ENCODE data around the gene TRPM2. TPM values are rescaled to one million over a fixed set of nuclear protein-coding genes. Genes with fewer than 3 reads are reported as not detected.

The TRPM2 gene
- total and polyA plus RNA-seq, 2 donors (not counting 3 experiments of a cell fraction or from before 2014, with no cell fraction given): not detected

DNA sequence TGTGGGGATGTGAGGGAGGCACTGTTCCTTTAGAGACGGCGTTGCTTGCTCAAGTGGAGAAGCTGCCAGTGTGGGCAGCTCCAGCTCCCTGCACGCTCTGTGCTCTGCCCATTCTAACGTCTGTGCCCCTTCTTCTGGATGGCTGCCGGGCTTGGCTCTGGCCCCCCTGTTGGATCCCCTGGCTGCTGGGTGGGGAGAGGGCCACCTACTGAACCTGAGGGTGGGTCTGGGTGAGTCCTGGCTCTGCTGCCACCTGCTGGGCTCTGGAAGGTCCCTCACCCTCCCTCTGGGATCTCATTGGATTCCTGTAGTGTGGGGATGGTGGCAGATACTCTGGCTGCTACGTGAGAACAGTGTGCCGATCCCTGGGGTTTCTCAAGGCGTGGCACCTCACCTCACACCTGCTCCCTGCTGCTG, 48.5 kb upstream of the TRPM2 start:
- H3K27ac ChIP-seq (ENCODE audit: insufficient read depth, low read depth, low read length): peak overlapping the region; percentile 35
- no TSS peak for BruUV-seq (replicated peaks)
- no peak overlapping the region for H2AFZ ChIP-seq (ENCODE audit: low read depth, low read length)
- no peak overlapping the region for H3K4me3 ChIP-seq (replicated peaks in 1 of 3; ENCODE audit: insufficient read depth in 1 of 3, low read depth in 1 of 3, low read length in 3 of 3)
- peaks cover 45% of the 10 kb centered on the region for H3K79me2 ChIP-seq (ENCODE audit: control insufficient read depth, insufficient read depth, low read length)
- no peaks in the 10 kb centered on the region for H3K9me3 ChIP-seq (replicated peaks; ENCODE audit: control insufficient read depth, insufficient read depth, low read length)
- H3K9me1 ChIP-seq (replicated peaks; ENCODE audit: control insufficient read depth, extremely low read depth, insufficient read depth, low read length): no peaks in the 10 kb centered on the region
- intact Hi-C loops (cut with micrococcal nuclease) (no loop called here), dilution Hi-C loops (cut with MboI; ENCODE audit: extremely low pct_ligation_motif_present, low sequenced_read_pairs) (no loop called here)
- no peak overlapping the region for H3K4me2 ChIP-seq (ENCODE audit: insufficient read depth, low read length)
- no peaks in the 10 kb centered on the region for H3K27me3 ChIP-seq (ENCODE audit: control insufficient read depth in 2 of 2, insufficient read depth in 2 of 2, low read length in 2 of 2)
- DNase-seq (ENCODE audit: low read depth, low spot score): peak; percentile 53
- POLR2A ChIA-PET: no interaction called here
- TF ChIP-seq POLR2AphosphoS5 (IDR thresholded peaks at IDR 0.05; ENCODE audit: insufficient read depth, low read depth, low read length): no peak
- TF ChIP-seq, protein P1, sequence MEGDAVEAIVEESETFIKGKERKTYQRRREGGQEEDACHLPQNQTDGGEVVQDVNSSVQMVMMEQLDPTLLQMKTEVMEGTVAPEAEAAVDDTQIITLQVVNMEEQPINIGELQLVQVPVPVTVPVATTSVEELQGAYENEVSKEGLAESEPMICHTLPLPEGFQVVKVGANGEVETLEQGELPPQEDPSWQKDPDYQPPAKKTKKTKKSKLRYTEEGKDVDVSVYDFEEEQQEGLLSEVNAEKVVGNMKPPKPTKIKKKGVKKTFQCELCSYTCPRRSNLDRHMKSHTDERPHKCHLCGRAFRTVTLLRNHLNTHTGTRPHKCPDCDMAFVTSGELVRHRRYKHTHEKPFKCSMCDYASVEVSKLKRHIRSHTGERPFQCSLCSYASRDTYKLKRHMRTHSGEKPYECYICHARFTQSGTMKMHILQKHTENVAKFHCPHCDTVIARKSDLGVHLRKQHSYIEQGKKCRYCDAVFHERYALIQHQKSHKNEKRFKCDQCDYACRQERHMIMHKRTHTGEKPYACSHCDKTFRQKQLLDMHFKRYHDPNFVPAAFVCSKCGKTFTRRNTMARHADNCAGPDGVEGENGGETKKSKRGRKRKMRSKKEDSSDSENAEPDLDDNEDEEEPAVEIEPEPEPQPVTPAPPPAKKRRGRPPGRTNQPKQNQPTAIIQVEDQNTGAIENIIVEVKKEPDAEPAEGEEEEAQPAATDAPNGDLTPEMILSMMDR (IDR thresholded peaks at IDR 0.05; ENCODE audit: extremely low read depth in 1 of 2, insufficient read depth in 1 of 2, low read depth in 1 of 2, low read length in 2 of 2): peak; percentile 74 to 88
- H3K36me3 ChIP-seq (ENCODE audit: control insufficient read depth in 2 of 2, extremely low read depth in 1 of 2, insufficient read depth in 2 of 2, low read length in 2 of 2): peaks cover 0 to 11% of the 10 kb centered on the region in 2 experiments
- H3K9ac ChIP-seq (replicated peaks; ENCODE audit: extremely low read depth, insufficient read depth, low read length): no peak overlapping the region
- H3K4me1 ChIP-seq (ENCODE audit: control insufficient read depth, extremely low read depth, insufficient read depth, low read length): peaks cover 20% of the 10 kb centered on the region
- peak; percentile 79 for FAIRE-seq
- CTCF ChIA-PET: interaction anchor here (1.2 to 2.4 kb wide), 4 partner anchors 10 to 488 kb away, joined by 3 to 7 read pairs (median 5); no protein-coding TSS in a partner anchor
- H4K20me1 ChIP-seq (replicated peaks; ENCODE audit: control insufficient read depth, extremely low read depth, insufficient read depth, low read length): no peaks in the 10 kb centered on the region

- Histone ChIP-seq H3K4me2 (ENCODE audit: insufficient read depth, low read length) (no peak overlapping the region), H3K9me1 (replicated peaks; ENCODE audit: control insufficient read depth, extremely low read depth, insufficient read depth, low read length) (no peaks in the 10 kb centered on the region), H4K20me1 (replicated peaks; ENCODE audit: control insufficient read depth, extremely low read depth, insufficient read depth, low read length) (no peaks in the 10 kb centered on the region), H2AFZ (ENCODE audit: low read depth, low read length) (no peak overlapping the region), H3K79me2 (ENCODE audit: control insufficient read depth, insufficient read depth, low read length) (peaks cover 42% of the 10 kb centered on the region), H3K27me3 (ENCODE audit: control insufficient read depth in 2 of 2, insufficient read depth in 2 of 2, low read length in 2 of 2) (no peaks in the 10 kb centered on the region), H3K9ac (replicated peaks; ENCODE audit: extremely low read depth, insufficient read depth, low read length) (no peak overlapping the region), H3K9me3 (replicated peaks; ENCODE audit: control insufficient read depth, insufficient read depth, low read length) (no peaks in the 10 kb centered on the region), H3K27ac (ENCODE audit: insufficient read depth, low read depth, low read length) (peak overlapping the region; percentile 35), H3K36me3 (ENCODE audit: control insufficient read depth in 2 of 2, extremely low read depth in 1 of 2, insufficient read depth in 2 of 2, low read length in 2 of 2) (peaks cover 5 to 15% of the 10 kb centered on the region in 2 experiments), H3K4me3 (replicated peaks in 1 of 3; ENCODE audit: insufficient read depth in 1 of 3, low read depth in 1 of 3, low read length in 3 of 3) (no peak overlapping the region), H3K4me1 (ENCODE audit: control insufficient read depth, extremely low read depth, insufficient read depth, low read length) (peaks cover 20% of the 10 kb centered on the region)
- peak; percentile 11 for DNase-seq (ENCODE audit: low read depth, low spot score)
- intact Hi-C loops (cut with micrococcal nuclease) (no loop called here), dilution Hi-C loops (cut with MboI; ENCODE audit: extremely low pct_ligation_motif_present, low sequenced_read_pairs) (no loop called here)
- no TSS peak for BruUV-seq (replicated peaks)
- CTCF ChIA-PET: interaction anchor here (1.4 to 2.4 kb wide), 3 partner anchors 11 to 488 kb away, joined by 4 to 7 read pairs (median 6); no protein-coding TSS in a partner anchor
- POLR2A ChIA-PET: no interaction called here
- FAIRE-seq: no peak
- TF ChIP-seq, protein P2, sequence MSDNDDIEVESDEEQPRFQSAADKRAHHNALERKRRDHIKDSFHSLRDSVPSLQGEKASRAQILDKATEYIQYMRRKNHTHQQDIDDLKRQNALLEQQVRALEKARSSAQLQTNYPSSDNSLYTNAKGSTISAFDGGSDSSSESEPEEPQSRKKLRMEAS (IDR thresholded peaks at IDR 0.05; ENCODE audit: insufficient read depth, insufficient read length): no peak
- TF ChIP-seq EZH2 (IDR thresholded peaks at IDR 0.05; ENCODE audit: borderline replicate concordance, low read depth, low read length, severe bottlenecking) (no peak), POLR2AphosphoS5 (IDR thresholded peaks at IDR 0.05; ENCODE audit: insufficient read depth, low read depth, low read length) (no peak), POLR2A (IDR thresholded peaks at IDR 0.05; ENCODE audit: low read depth, low read length) (no peak), FOS (IDR thresholded peaks at IDR 0.05; ENCODE audit: borderline replicate concordance, insufficient read depth, low read length) (no peak), GATA2 (IDR thresholded peaks at IDR 0.05; ENCODE audit: insufficient read depth, insufficient read length, low read depth, low read length) (no peak), MYC (IDR thresholded peaks at IDR 0.05; ENCODE audit: low read depth, low read length) (no peak), JUN (IDR thresholded peaks at IDR 0.05; ENCODE audit: borderline replicate concordance, insufficient read depth, insufficient read length, low read depth) (no peak)
- TF ChIP-seq, protein P1 (IDR thresholded peaks at IDR 0.05; ENCODE audit: extremely low read depth in 1 of 2, insufficient read depth in 1 of 2, low read depth in 1 of 2, low read length in 2 of 2): no peak
These were observed 47.7 kb upstream of the TRPM2 start for GRCh38 chr21:44305691-44306090.

Measured in endothelial cell of umbilical vein (primary cell).